A673 (cell line): ENCODE measurements around the gene RANBP3. TPM values are rescaled to one million over a fixed set of nuclear protein-coding genes. Genes with fewer than 3 reads are reported as not detected.
"Not testable (repeated sequence)": the region's sequence is repeated elsewhere in the genome, so short reads cannot be mapped to it uniquely, and the experiment has no call there.

Experiments
- BruUV-seq: library from RNA; stranded (reverse); fragments of 400-500 nt; replicated peaks from 2 replicates; lab custom pipeline; 2021; lab: Mats Ljungman, UMichigan
- CTCF ChIA-PET: fragments of 300-600 bp; sonication (Branson Sonifier 250); formaldehyde crosslinking; loops from one replicate; lab custom pipeline; 2022; ENCODE audit warnings: antibody characterized with exemption; lab: Charles Lee
- POLR2A ChIA-PET: fragments of 300-600 bp; sonication (Branson Sonifier 250); formaldehyde crosslinking; loops from one replicate; lab custom pipeline; 2022; ENCODE audit warnings: antibody characterized with exemption; ENCODE audit not compliant: low non-redundant PET; lab: Charles Lee
- DNase-seq: peaks from one replicate; pipeline ENCODE4 v3.0.0-alpha.2; 2015; ENCODE audit warnings: low spot score
- H3K27ac ChIP-seq: fragments of 200-600 bp; sonication (generic); 2 replicates; pipeline ENCODE4 v1.5.1; 2016; ENCODE audit warnings: mixed run types, low read depth, mild to moderate bottlenecking, mixed read lengths, antibody characterized with exemption, low read length; ENCODE audit not compliant: poor library complexity, severe bottlenecking
- H3K27me3 ChIP-seq: fragments of 200-600 bp; sonication (generic); replicated peaks from 2 replicates; pipeline ENCODE4 v1.6.1; 2017; ENCODE audit warnings: mixed run types, low read depth, mild to moderate bottlenecking, mixed read lengths, antibody characterized with exemption, low read length; ENCODE audit not compliant: insufficient read depth, poor library complexity
- H3K36me3 ChIP-seq: fragments of 200-600 bp; sonication (generic); 2 replicates; pipeline ENCODE4 v1.6.1; 2016; ENCODE audit warnings: mixed run types, mild to moderate bottlenecking, mixed read lengths, antibody characterized with exemption, low read length; ENCODE audit not compliant: insufficient read depth, poor library complexity, severe bottlenecking
- H3K4me1 ChIP-seq: fragments of 200-600 bp; sonication (generic); 2 replicates; pipeline ENCODE4 v1.6.1; 2017; ENCODE audit warnings: mixed run types, mild to moderate bottlenecking, mixed read lengths, antibody characterized with exemption, low read length; ENCODE audit not compliant: insufficient read depth, poor library complexity, severe bottlenecking
- H3K4me3 ChIP-seq: fragments of 200-600 bp; sonication (generic); 2 replicates; pipeline ENCODE4 v1.5.1; 2016; ENCODE audit warnings: low read depth, mixed run types, mild to moderate bottlenecking, mixed read lengths, low read length; ENCODE audit not compliant: poor library complexity, severe bottlenecking
- H3K9me3 ChIP-seq: fragments of 200-600 bp; sonication (generic); 2 replicates; pipeline ENCODE4 v1.6.1; 2016; ENCODE audit warnings: mixed run types, low read depth, mild to moderate bottlenecking, mixed read lengths, antibody characterized with exemption, low read length; ENCODE audit not compliant: poor library complexity, severe bottlenecking
- EZH2 ChIP-seq: fragments of 200-600 bp; sonication (generic); IDR thresholded peaks from 2 replicates; pipeline ENCODE4 v1.6.1; 2017; ENCODE audit warnings: borderline replicate concordance, low read depth, mild to moderate bottlenecking, mixed read lengths, antibody characterized with exemption, low read length; ENCODE audit not compliant: poor library complexity, severe bottlenecking
- intact Hi-C: fragments of 100-400 bp; cut with micrococcal nuclease; formaldehyde crosslinking; loops from one replicate; pipeline ENCODE4 v1.10.0; 2022; ENCODE audit not compliant: unreplicated experiment
- total RNA-seq: library from RNA; stranded (reverse); gene quantifications from 2 replicates; pipeline ENCODE4 v1.2.3, GENCODE V29; 2021
- TF ChIP-seq, protein P1 (sequence below): fragments of 300-800, 200-600 bp; sonication (generic); conservative IDR thresholded peaks from 2 replicates; pipeline ENCODE4 v1.5.1; 2017; ENCODE audit warnings: low read depth, mild to moderate bottlenecking, antibody characterized with exemption, low read length, moderate library complexity, mixed read lengths

RANBP3 gene
- total RNA-seq, 1 experiment from 2014 or later: 130 TPM

DNA sequence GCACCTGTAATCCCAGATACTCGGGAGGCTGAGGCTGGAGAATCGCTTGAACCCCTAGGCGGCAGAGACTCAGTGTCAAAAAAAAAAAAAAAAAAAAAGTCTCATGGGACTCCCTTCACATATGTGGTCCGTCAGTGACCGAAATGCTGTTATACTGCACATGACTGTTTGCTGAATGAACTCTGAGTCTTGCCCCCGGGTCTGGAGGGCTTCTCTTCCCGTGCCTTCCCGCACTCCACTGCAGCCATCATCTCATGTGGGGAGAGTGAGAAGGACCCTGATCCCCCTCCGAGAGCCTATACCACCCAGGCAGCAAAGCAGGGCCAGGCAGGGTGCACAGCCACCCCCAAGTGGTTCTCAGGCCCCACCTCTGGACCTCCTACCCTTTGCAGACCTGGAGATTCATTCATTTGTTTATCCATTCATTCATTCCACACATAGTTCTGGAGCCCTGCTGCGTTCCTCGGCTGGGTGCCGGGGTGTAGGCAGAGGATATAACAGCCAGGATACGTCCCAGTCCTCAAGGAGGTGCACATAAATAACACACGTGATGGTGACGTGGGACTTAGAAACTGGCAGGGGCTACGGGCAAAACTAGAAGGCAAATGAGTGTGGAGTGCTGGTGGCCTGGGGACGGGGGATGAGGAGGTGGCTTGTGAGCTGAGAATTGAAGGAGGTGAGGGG, 88.5 kb downstream of the RANBP3 start:
- no peak for DNase-seq
- Histone ChIP-seq H3K4me3 (no peak overlapping the region), H3K4me1 (peaks cover 16% of the 10 kb centered on the region), H3K9me3 (no peaks in the 10 kb centered on the region), H3K36me3 (no peaks in the 10 kb centered on the region), H3K27me3 (no peaks in the 10 kb centered on the region), H3K27ac (no peak overlapping the region)
- CTCF ChIA-PET: interaction anchor here (2.9 kb wide), 1 partner anchor 85 kb away, joined by 23 read pairs; no protein-coding TSS in a partner anchor
- intact Hi-C loops: no loop called here
- TF ChIP-seq EZH2: no peak
- TF ChIP-seq, protein P1, sequence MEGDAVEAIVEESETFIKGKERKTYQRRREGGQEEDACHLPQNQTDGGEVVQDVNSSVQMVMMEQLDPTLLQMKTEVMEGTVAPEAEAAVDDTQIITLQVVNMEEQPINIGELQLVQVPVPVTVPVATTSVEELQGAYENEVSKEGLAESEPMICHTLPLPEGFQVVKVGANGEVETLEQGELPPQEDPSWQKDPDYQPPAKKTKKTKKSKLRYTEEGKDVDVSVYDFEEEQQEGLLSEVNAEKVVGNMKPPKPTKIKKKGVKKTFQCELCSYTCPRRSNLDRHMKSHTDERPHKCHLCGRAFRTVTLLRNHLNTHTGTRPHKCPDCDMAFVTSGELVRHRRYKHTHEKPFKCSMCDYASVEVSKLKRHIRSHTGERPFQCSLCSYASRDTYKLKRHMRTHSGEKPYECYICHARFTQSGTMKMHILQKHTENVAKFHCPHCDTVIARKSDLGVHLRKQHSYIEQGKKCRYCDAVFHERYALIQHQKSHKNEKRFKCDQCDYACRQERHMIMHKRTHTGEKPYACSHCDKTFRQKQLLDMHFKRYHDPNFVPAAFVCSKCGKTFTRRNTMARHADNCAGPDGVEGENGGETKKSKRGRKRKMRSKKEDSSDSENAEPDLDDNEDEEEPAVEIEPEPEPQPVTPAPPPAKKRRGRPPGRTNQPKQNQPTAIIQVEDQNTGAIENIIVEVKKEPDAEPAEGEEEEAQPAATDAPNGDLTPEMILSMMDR: no peak
- POLR2A ChIA-PET: interaction anchor here (0.6 kb wide), 1 partner anchor 423 kb away, joined by 3 read pairs; no protein-coding TSS in a partner anchor
- no TSS peak for BruUV-seq

DNA sequence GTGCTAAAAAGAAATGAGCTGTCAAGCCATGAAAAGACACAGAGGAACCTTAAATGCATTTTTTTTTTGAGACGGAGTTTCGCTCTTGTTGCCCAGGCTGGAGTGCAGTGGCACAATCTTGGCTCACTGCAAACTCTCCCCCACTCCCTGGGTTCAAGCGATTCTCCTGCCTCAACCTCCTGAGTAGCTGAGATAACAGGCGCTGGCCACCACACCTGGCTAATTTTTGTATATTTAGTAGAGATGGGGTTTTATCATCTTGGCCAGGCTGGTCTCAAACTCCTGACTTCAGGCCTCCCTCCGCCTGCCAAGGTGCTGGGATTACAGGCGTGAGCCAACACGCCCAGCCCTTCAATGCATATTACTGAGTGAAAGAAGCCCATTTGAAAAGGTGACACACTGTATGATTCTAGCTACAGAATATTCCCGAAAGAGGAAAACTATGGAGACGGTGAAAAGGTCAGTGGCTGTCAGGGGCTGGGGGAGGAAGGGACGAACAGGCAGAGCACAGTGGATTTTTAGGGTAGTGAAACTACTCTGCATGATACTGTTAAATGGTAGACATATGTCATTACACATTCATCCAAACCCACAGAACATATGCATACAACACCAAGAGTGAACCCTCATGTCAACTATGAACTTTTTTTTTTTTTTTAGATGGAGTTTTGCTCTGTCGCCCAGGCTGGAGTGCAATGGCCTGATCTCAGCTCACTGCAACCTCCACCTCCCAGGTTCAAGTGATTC, 93.7 kb downstream of the RANBP3 start:
- intact Hi-C loops, POLR2A ChIA-PET, H3K9me3 ChIP-seq, H3K4me3 ChIP-seq, H3K27ac ChIP-seq, DNase-seq, H3K36me3 ChIP-seq, BruUV-seq, H3K27me3 ChIP-seq, H3K4me1 ChIP-seq: not testable (repeated sequence)
- CTCF ChIA-PET: interaction anchor here (0.7 kb wide), 1 partner anchor 138 kb away, joined by 3 read pairs; no protein-coding TSS in a partner anchor

DNA sequence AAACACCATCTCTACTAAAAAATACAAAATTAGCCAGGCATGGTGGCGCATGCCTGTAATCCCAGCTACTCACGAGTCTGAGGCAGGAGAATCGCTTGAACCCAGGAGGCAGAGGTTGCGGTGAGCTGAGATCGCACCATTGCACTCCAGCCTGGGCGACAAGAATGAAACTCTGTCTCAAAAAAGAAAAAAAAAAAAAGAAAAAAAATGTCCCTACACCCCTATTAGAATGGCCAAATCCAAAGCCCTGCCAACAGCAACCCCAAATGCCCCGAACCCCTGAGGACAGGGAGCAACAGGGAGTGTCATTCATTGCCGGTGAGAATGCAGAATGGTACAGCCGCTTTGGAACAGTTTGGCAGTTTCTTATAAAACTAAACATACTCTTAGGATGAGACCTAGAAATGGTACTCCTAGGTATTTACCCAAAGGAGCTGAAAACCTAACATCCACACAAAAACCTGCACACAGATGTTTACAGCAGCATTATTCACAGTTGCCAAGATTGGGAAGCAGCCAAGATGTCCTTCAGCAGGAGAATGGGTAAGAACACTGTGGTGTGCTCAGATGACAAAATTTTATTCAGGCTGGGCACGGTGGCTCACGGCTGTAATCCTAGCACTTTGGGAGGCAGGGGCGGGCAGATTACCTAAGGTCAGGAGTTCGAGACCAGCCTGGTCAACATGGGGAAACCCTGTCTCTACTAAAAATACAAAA, 94.6 kb downstream of the RANBP3 start:
- BruUV-seq, CTCF ChIA-PET: not testable (repeated sequence)

DNA sequence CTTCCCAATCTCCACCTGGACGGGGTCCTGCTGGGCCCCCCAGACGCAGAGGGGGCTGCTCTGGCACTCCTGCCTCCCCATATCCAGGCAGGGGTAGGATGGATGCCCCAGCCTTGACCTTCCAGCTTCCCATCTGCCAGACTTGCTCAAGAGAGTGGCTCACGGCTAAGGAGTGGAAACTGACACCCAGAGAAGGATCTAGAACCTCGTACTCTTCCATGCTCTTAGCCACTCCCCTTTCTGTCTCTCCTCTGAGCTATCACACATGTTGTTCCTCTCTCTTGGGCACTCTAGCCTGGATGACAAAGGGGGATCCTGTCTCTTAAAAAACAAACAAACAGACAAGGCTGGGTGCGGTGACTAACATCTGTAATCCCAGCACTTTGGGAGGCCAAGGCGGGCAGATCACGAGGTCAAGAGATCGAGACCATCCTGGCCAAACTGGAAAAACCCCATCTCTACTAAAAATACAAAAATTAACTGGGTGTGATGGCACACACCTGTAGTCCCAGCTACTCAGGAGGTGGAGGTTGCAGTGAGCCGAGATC, 95.4 kb downstream of the RANBP3 start:
- Histone ChIP-seq H3K9me3 (no peaks in the 10 kb centered on the region), H3K27ac (no peak overlapping the region), H3K27me3 (peaks cover 8% of the 10 kb centered on the region), H3K36me3 (no peaks in the 10 kb centered on the region), H3K4me3 (no peak overlapping the region), H3K4me1 (no peaks in the 10 kb centered on the region)
- intact Hi-C loops: no loop called here
- TF ChIP-seq, protein P1: no peak
- TF ChIP-seq EZH2: no peak
- no peak for DNase-seq
- BruUV-seq: no TSS peak
- ChIA-PET CTCF (no interaction called here), POLR2A (no interaction called here)

More for the DNA sequence above, 94.6 kb downstream of the RANBP3 start:
- DNase-seq, H3K27me3 ChIP-seq, intact Hi-C loops, H3K4me3 ChIP-seq, H3K4me1 ChIP-seq, H3K36me3 ChIP-seq, H3K27ac ChIP-seq, POLR2A ChIA-PET, H3K9me3 ChIP-seq: not testable (repeated sequence)
